A204.1 (cell line): ENCODE data around the gene AHCY.
"Not testable (repeated sequence)": the region's sequence is repeated elsewhere in the genome, so short reads cannot be mapped to it uniquely, and the experiment has no call there.

Experiments used
- FAIRE-seq: peaks from 2 replicates; lab custom pipeline; 2012; peaks lifted over from hg19 to GRCh38; lab: Jason Lieb, UNC

AHCY gene

GRCh38 chr20:34254979-34255378 lies 48.2 kb downstream of the AHCY start:
- no peak for FAIRE-seq

- not testable (repeated sequence) for FAIRE-seq
Measured at GRCh38 chr20:34252431-34253086, 50.6 kb downstream of the AHCY start.

GRCh38 chr20:34251619-34252018 lies 51.5 kb downstream of the AHCY start:
- FAIRE-seq = no peak

- no peak for FAIRE-seq
Measured at GRCh38 chr20:34250005-34250404, 53.1 kb downstream of the AHCY start.

GRCh38 chr20:34249291-34249690 lies 53.9 kb downstream of the AHCY start:
- no peak for FAIRE-seq

- no peak for FAIRE-seq
Measured at GRCh38 chr20:34246126-34246626, 57.0 kb downstream of the AHCY start.

GRCh38 chr20:34243377-34243776 lies 59.8 kb downstream of the AHCY start:
- no peak for FAIRE-seq

- no peak for FAIRE-seq
Measured at GRCh38 chr20:34242879-34243278, 60.3 kb downstream of the AHCY start.

- not testable (repeated sequence) for FAIRE-seq
Measured at GRCh38 chr20:34242015-34242414, 61.1 kb downstream of the AHCY start.

- FAIRE-seq = no peak
Measured at GRCh38 chr20:34240693-34241615, 62.2 kb downstream of the AHCY start, which contains the start of gene ASIP. ASIP (plus strand) TSS chr20:34241423; CDS start chr20:34260375, 18,952 bp downstream.

GRCh38 chr20:34240121-34240520 lies 63.0 kb downstream of the AHCY start:
- no peak for FAIRE-seq

GRCh38 chr20:34237942-34238341 lies 65.2 kb downstream of the AHCY start:
- FAIRE-seq = no peak

- no peak for FAIRE-seq
Measured at GRCh38 chr20:34235875-34236274, 67.3 kb downstream of the AHCY start.

GRCh38 chr20:34233687-34234086 lies 69.5 kb downstream of the AHCY start:
- FAIRE-seq = no peak

- no peak for FAIRE-seq
Measured at GRCh38 chr20:34232494-34233087, 70.6 kb downstream of the AHCY start.

GRCh38 chr20:34231634-34232033 lies 71.5 kb downstream of the AHCY start:
- no peak for FAIRE-seq
